Mesenchymal stem cell (in vitro differentiated cells and primary cell): Measurements from ENCODE around the gene PARP12.

Source experiments
- DNase-seq: peaks from one replicate; pipeline ENCODE4 v3.0.0-alpha.2; 2013
- H2AFZ ChIP-seq: one replicate; pipeline ENCODE4 v1.6.1; 2013; ENCODE audit warnings: low read depth, mild to moderate bottlenecking, control low read depth, inconsistent platforms, low read length, moderate library complexity
- H2AK5ac ChIP-seq: 2 replicates; pipeline ENCODE4 v1.6.1; 2013; ENCODE audit warnings: low read length, moderate library complexity, mild to moderate bottlenecking, inconsistent platforms; ENCODE audit not compliant: severe bottlenecking
- H2BK120ac ChIP-seq: one replicate; pipeline ENCODE4 v1.6.1; 2013; ENCODE audit warnings: low read depth, mild to moderate bottlenecking, inconsistent platforms, low read length, moderate library complexity
- H2BK12ac ChIP-seq, 2 experiments: one replicate each; pipeline ENCODE4 v1.6.1; 2013; ENCODE audit warnings: inconsistent platforms in 2 of 2, low read length in 2 of 2, mild to moderate bottlenecking in 2 of 2, moderate library complexity in 2 of 2, control low read depth in 1 of 2
- H2BK15ac ChIP-seq: one replicate; pipeline ENCODE4 v1.6.1; 2013; ENCODE audit warnings: mild to moderate bottlenecking, low read depth, inconsistent platforms; ENCODE audit not compliant: poor library complexity, severe bottlenecking
- H2BK5ac ChIP-seq: 2 replicates; pipeline ENCODE4 v1.6.1; 2013; ENCODE audit warnings: low read depth, mild to moderate bottlenecking, low read length, control low read depth, inconsistent platforms; ENCODE audit not compliant: poor library complexity, severe bottlenecking
- H3K14ac ChIP-seq, 2 experiments: one replicate each; pipeline ENCODE4 v1.6.1; 2013; ENCODE audit warnings: inconsistent platforms in 2 of 2, low read length in 2 of 2, control low read depth in 1 of 2, mild to moderate bottlenecking in 1 of 2, moderate library complexity in 1 of 2
- H3K18ac ChIP-seq, 2 experiments: one replicate each; pipeline ENCODE4 v1.6.1; 2013; ENCODE audit warnings: inconsistent platforms in 2 of 2, low read length in 2 of 2, control low read depth in 1 of 2, low read depth in 1 of 2, mild to moderate bottlenecking in 1 of 2
- H3K23ac ChIP-seq, 2 experiments: one replicate each; pipeline ENCODE4 v1.6.1; 2013; ENCODE audit warnings: inconsistent platforms in 2 of 2, low read length in 2 of 2, mild to moderate bottlenecking in 2 of 2, moderate library complexity in 2 of 2, control low read depth in 1 of 2
- H3K27ac ChIP-seq: 2 replicates; pipeline ENCODE4 v1.5.1; 2013; ENCODE audit warnings: mild to moderate bottlenecking, moderate library complexity, low read length, control low read depth, inconsistent platforms; ENCODE audit not compliant: poor library complexity, severe bottlenecking
- H3K27me3 ChIP-seq, 2 experiments: 2 replicates each; pipeline versions ENCODE4 v1.6.1 to v1.7.0; 2013; ENCODE audit warnings: low read length in 2 of 2, mild to moderate bottlenecking in 2 of 2, moderate library complexity in 2 of 2, control low read depth in 1 of 2, inconsistent platforms in 1 of 2; ENCODE audit not compliant: control insufficient read depth in 1 of 2, insufficient read depth in 1 of 2
- H3K36me3 ChIP-seq, 2 experiments: 2 replicates each; pipeline versions ENCODE4 v1.6.1 to v1.7.0; 2013; ENCODE audit warnings: low read length in 2 of 2, control low read depth in 1 of 2, inconsistent platforms in 1 of 2, low read depth in 1 of 2, mild to moderate bottlenecking in 1 of 2; ENCODE audit not compliant: insufficient read depth in 2 of 2, control insufficient read depth in 1 of 2
- H3K4ac ChIP-seq, 2 experiments: one replicate each; pipeline ENCODE4 v1.6.1; 2013; ENCODE audit warnings: inconsistent platforms in 2 of 2, low read length in 2 of 2, mild to moderate bottlenecking in 2 of 2, moderate library complexity in 2 of 2, control low read depth in 1 of 2, low read depth in 1 of 2
- H3K4me1 ChIP-seq: 2 replicates; pipeline ENCODE4 v1.6.1; 2013; ENCODE audit warnings: low read depth, low read length, control low read depth; ENCODE audit not compliant: control insufficient read depth, insufficient read depth
- H3K4me2 ChIP-seq: 2 replicates; pipeline ENCODE4 v1.6.1; 2013; ENCODE audit warnings: low read length, mild to moderate bottlenecking, inconsistent platforms; ENCODE audit not compliant: poor library complexity, severe bottlenecking
- H3K4me3 ChIP-seq, 2 experiments: 2 replicates each; pipeline versions ENCODE4 v1.5.1 to v1.7.0; 2013; ENCODE audit warnings: low read length in 2 of 2, mild to moderate bottlenecking in 2 of 2, control low read depth in 1 of 2, low read depth in 1 of 2; ENCODE audit not compliant: insufficient read depth in 1 of 2
- H3K79me1 ChIP-seq: replicated peaks from 2 replicates; pipeline ENCODE4 v1.6.1; 2013; ENCODE audit warnings: mild to moderate bottlenecking, control low read depth, low read length, inconsistent platforms; ENCODE audit not compliant: poor library complexity, severe bottlenecking
- H3K9ac ChIP-seq: 2 replicates; pipeline ENCODE4 v1.7.0; 2013; ENCODE audit warnings: mild to moderate bottlenecking, low read length, moderate library complexity
- H3K9me3 ChIP-seq: 2 replicates; pipeline ENCODE4 v1.7.0; 2013; ENCODE audit warnings: mild to moderate bottlenecking, low read length; ENCODE audit not compliant: control insufficient read depth
- H4K8ac ChIP-seq: one replicate; pipeline ENCODE4 v1.6.1; 2013; ENCODE audit warnings: inconsistent platforms, mild to moderate bottlenecking, low read length, moderate library complexity
- H4K91ac ChIP-seq: one replicate; pipeline ENCODE4 v1.6.1; 2013; ENCODE audit warnings: mild to moderate bottlenecking, low read length, inconsistent platforms
- WGBS: methylation state at CpG from one replicate; pipeline ENCODE4 v1.1.7; 2013; ENCODE audit warnings: mixed read lengths; 5-methylcytosine and 5-hydroxymethylcytosine counted together

PARP12 gene

DNA sequence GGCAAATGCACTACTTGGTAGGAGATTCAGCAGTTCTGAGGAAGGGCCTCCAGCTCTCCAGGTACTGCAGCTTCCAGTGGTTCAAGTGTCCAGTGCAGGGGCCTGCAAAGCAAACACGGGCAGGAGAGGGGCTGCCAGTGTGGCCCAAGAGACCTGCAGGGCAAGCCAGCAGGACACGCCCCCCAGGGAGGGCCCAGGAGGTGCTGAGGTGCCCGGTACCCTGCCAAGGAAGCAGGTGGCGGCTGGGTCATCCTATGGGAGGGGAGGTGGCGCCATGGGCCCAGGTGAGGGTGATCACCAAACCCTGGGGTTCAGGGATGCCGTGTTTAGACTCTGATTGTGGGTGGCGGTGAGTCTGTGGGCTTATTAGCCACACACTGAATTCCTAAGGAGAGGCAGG is 45.7 kb downstream of the PARP12 start:
- no peak overlapping the region for H2BK15ac ChIP-seq
- no peak overlapping the region for H3K4ac ChIP-seq
- H2BK12ac ChIP-seq: no peak overlapping the region
- 88% methylated on average over 7 of the region's 7 CpGs for WGBS
- H4K8ac ChIP-seq: no peak overlapping the region
- peaks cover 23 to 32% of the 10 kb centered on the region in 2 experiments for H3K27me3 ChIP-seq
- H4K91ac ChIP-seq: peak overlapping the region; percentile 18
- H3K4me3 ChIP-seq: no peak overlapping the region
- no peak overlapping the region for H2BK5ac ChIP-seq
- no peak overlapping the region for H2AFZ ChIP-seq
- no peak for DNase-seq
- H3K14ac ChIP-seq: no peak overlapping the region
- no peak overlapping the region for H3K4me2 ChIP-seq
- H3K4me1 ChIP-seq: peaks cover 2% of the 10 kb centered on the region
- H3K23ac ChIP-seq: no peak overlapping the region
- no peak overlapping the region for H2AK5ac ChIP-seq
- H3K9me3 ChIP-seq: no peaks in the 10 kb centered on the region
- H3K79me1 ChIP-seq: no peaks in the 10 kb centered on the region
- H3K18ac ChIP-seq: no peak overlapping the region
- H3K9ac ChIP-seq: no peak overlapping the region
- H2BK120ac ChIP-seq: no peak overlapping the region
- no peaks in the 10 kb centered on the region for H3K36me3 ChIP-seq
- H3K27ac ChIP-seq: no peak overlapping the region

DNA sequence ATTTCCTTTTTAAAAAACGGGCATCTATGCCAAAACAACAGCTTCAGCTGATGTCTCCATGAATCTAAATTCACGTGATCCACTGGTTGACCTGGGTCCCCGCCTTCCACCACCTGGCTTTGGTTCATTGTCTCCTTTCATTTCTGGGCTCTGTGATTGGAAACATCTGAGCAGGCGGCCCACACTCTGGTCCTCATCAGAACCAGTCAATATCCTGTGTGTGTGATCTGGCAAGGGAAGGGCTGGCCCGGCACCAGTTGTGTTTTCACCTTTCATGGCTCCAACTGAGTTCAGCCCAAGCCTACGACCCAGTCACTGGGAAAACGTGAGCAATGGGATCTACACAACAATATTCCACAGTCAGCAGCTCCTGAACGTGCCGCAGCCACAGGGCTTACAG is 46.2 kb downstream of the PARP12 start:
- WGBS: 83% methylated on average over 9 of the region's 9 CpGs
- Histone ChIP-seq H3K79me1 (no peaks in the 10 kb centered on the region), H3K27me3 (peaks cover 26 to 37% of the 10 kb centered on the region in 2 experiments), H3K9me3 (no peaks in the 10 kb centered on the region), H3K18ac (no peak overlapping the region), H4K8ac (no peak overlapping the region), H3K9ac (no peak overlapping the region), H2AFZ (no peak overlapping the region), H3K4me3 (no peak overlapping the region), H2BK12ac (no peak overlapping the region), H3K4me2 (no peak overlapping the region), H2BK120ac (no peak overlapping the region), H3K23ac (no peak overlapping the region), H2BK5ac (no peak overlapping the region), H3K36me3 (no peaks in the 10 kb centered on the region), H3K4ac (no peak overlapping the region), H4K91ac (no peak overlapping the region), H3K14ac (no peak overlapping the region), H3K27ac (no peak overlapping the region), H3K4me1 (peaks cover under 1% of the 10 kb centered on the region), H2AK5ac (no peak overlapping the region), H2BK15ac (no peak overlapping the region)
- no peak for DNase-seq

DNA sequence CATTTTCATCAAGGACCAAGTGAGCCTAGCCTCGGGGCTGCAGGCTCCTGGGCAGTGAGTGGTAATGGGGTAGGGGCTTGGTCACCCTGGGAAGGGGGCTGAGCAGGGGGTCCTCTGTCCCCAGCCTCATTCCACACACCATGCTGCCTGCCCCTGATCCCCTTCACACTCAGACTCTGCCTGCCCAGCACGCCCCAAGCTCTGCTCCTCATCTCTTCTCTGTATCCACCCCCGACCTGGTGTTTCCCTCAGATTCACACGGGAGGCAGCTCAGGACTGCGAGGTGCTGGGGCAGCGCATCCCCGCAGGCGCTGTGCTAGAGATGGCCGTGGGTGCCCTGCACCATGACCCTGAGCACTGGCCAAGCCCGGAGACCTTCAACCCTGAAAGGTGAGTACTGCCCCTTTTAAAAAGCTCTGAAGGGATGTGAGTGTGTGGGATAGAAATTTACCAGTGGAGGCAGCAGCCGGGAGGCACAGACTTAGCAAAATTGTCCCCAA is 47.2 kb downstream of the PARP12 start:
- Histone ChIP-seq H3K4me2 (no peak overlapping the region), H3K4me1 (no peaks in the 10 kb centered on the region), H3K9me3 (no peaks in the 10 kb centered on the region), H2AFZ (no peak overlapping the region), H3K27ac (no peak overlapping the region), H2BK5ac (no peak overlapping the region), H3K18ac (no peak overlapping the region), H4K91ac (no peak overlapping the region), H3K23ac (no peak overlapping the region), H3K9ac (no peak overlapping the region), H3K79me1 (no peaks in the 10 kb centered on the region), H3K36me3 (no peaks in the 10 kb centered on the region), H2AK5ac (no peak overlapping the region), H3K27me3 (peaks cover 29 to 42% of the 10 kb centered on the region in 2 experiments), H3K4me3 (no peak overlapping the region), H3K4ac (no peak overlapping the region), H2BK15ac (no peak overlapping the region), H2BK12ac (no peak overlapping the region), H3K14ac (no peak overlapping the region), H4K8ac (no peak overlapping the region), H2BK120ac (no peak overlapping the region)
- no peak for DNase-seq
- WGBS: 90% methylated on average over 10 of the region's 11 CpGs

DNA sequence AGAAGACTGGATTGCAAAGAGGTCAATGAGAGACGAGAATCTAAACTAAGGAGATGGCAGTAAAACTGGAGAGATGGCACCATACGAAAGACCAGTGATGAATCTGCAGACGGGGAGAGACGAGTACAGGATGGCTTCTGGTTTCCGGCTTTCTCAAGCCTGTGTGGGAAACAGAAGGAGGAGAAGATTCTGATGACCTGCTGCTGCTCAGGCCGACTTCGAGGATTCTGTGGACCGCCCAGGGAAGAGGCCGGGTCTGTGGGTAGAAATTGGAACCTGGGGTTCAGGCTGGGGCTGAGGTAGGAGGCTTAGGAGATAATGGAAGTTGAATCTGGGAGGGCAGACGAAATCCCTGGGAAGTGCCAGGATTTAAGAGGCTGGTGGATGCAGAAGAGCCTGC is 48.6 kb downstream of the PARP12 start:
- no peak overlapping the region for H4K8ac ChIP-seq
- no peak for DNase-seq
- no peaks in the 10 kb centered on the region for H3K9me3 ChIP-seq
- H3K4me3 ChIP-seq: no peak overlapping the region
- no peak overlapping the region for H3K9ac ChIP-seq
- H2BK120ac ChIP-seq: no peak overlapping the region
- no peaks in the 10 kb centered on the region for H3K4me1 ChIP-seq
- no peak overlapping the region for H3K18ac ChIP-seq
- H3K14ac ChIP-seq: no peak overlapping the region
- H2BK12ac ChIP-seq: no peak overlapping the region
- no peaks in the 10 kb centered on the region for H3K36me3 ChIP-seq
- H2AFZ ChIP-seq: no peak overlapping the region
- H2BK5ac ChIP-seq: no peak overlapping the region
- H3K23ac ChIP-seq: no peak overlapping the region
- peaks cover 32 to 47% of the 10 kb centered on the region in 2 experiments for H3K27me3 ChIP-seq
- no peak overlapping the region for H4K91ac ChIP-seq
- H3K79me1 ChIP-seq: no peaks in the 10 kb centered on the region
- H3K27ac ChIP-seq: no peak overlapping the region
- H2BK15ac ChIP-seq: no peak overlapping the region
- H3K4ac ChIP-seq: no peak overlapping the region
- H2AK5ac ChIP-seq: no peak overlapping the region
- no peak overlapping the region for H3K4me2 ChIP-seq
- WGBS: 83% methylated on average over 10 of the region's 10 CpGs
